C4-2B (cell line): ENCODE data around the gene SNED1.

Source experiments
- H3K27ac ChIP-seq: fragments of 450-650 bp; 2 replicates; pipeline ENCODE4 v1.5.1; 2017
- ZFX ChIP-seq: fragments of 450-650 bp; IDR thresholded peaks from 2 replicates; pipeline ENCODE4 v1.6.1; 2017
- TF ChIP-seq, protein P1 (sequence below): fragments of 450-650 bp; conservative IDR thresholded peaks from 2 replicates; pipeline ENCODE4 v1.5.1; 2017; ENCODE audit warnings: mild to moderate bottlenecking

Gene SNED1

DNA sequence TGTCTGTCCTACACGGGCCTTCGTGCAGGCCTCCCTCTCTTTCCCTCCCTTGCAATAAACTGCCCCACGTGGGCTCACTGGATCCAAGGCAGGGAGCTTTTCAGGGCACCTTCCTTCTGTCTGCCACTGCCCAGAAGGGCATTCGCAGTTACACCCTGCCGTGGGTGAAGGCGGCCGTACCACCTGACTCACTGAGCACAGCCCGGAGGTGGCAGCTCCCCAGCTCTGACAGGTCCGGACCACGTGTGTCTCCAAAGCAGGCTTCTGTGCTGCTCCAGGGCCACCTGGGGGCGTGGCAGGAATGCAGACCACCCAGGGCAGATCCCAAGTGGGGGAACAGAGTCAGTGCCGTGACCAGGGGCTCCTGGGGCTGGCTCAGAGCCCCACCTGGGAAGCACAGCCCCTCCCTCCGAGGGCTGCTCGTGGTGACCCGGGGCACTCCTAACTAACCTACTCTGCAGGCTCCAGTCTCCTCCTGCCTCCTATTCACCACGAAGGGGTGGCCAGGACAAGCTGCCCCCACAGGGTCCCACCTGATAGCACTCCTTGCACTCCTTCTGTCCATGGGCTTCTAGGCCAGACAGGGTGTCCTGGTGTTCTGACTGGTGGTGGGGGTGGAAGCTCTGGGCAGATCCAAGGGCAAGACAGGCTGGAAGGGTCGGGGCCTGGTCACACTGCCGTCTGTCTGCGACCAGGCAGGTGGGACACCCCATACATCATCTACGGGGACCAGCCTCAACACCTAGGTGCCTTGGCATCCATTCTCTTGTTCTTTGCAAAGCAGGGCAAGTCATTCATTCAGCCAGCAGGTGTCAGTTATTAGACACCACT, 9.7 kb downstream of the SNED1 start:
- TF ChIP-seq, protein P1, sequence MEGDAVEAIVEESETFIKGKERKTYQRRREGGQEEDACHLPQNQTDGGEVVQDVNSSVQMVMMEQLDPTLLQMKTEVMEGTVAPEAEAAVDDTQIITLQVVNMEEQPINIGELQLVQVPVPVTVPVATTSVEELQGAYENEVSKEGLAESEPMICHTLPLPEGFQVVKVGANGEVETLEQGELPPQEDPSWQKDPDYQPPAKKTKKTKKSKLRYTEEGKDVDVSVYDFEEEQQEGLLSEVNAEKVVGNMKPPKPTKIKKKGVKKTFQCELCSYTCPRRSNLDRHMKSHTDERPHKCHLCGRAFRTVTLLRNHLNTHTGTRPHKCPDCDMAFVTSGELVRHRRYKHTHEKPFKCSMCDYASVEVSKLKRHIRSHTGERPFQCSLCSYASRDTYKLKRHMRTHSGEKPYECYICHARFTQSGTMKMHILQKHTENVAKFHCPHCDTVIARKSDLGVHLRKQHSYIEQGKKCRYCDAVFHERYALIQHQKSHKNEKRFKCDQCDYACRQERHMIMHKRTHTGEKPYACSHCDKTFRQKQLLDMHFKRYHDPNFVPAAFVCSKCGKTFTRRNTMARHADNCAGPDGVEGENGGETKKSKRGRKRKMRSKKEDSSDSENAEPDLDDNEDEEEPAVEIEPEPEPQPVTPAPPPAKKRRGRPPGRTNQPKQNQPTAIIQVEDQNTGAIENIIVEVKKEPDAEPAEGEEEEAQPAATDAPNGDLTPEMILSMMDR: no peak
- no peak for TF ChIP-seq ZFX
- peak overlapping the region; percentile 89 for H3K27ac ChIP-seq

DNA sequence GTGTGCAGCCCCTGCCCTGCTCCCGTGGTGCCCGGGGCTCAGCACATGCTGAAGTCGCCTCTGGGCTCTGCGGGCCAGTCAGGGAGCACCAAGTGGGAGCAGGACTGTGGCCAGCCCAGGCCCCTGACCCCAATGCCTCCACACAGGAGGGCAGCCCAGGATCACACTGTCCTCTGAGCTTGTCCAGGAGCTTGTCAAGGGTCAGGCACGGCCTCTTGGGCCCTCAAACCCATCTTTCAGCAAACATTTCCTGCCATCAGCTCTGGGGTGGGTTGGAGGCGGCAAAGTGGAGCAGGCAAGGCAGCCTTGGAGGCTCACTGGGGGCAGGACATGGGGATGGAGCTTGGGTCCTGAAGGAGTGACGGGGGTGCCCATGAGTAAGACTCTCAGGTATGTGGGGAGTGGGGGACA, 10.3 kb downstream of the SNED1 start:
- peak overlapping the region; percentile 89 for H3K27ac ChIP-seq
- TF ChIP-seq ZFX: no peak
- TF ChIP-seq, protein P1: no peak

DNA sequence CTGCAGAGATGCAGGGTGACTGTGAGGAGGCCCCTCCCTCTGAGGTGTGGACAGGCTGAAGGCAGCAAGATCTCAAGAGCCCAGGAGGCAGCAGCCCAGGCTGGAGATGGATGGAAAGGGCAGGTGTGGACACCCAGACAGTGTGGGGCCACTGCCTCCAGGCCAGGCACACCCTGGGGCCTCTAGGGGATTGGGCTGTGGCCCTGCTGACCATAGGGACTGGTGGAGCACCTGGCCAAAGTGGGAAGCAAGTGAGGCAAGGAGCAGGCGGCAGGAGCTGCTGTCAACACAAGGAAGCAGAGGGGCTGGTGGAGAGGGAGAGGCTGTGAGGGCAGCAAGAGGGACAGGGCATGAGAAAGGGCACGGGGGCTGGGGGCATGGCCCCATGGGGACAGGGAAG, 10.8 kb downstream of the SNED1 start:
- no peak for TF ChIP-seq ZFX
- TF ChIP-seq, protein P1: no peak
- H3K27ac ChIP-seq: peak overlapping the region; percentile 89

DNA sequence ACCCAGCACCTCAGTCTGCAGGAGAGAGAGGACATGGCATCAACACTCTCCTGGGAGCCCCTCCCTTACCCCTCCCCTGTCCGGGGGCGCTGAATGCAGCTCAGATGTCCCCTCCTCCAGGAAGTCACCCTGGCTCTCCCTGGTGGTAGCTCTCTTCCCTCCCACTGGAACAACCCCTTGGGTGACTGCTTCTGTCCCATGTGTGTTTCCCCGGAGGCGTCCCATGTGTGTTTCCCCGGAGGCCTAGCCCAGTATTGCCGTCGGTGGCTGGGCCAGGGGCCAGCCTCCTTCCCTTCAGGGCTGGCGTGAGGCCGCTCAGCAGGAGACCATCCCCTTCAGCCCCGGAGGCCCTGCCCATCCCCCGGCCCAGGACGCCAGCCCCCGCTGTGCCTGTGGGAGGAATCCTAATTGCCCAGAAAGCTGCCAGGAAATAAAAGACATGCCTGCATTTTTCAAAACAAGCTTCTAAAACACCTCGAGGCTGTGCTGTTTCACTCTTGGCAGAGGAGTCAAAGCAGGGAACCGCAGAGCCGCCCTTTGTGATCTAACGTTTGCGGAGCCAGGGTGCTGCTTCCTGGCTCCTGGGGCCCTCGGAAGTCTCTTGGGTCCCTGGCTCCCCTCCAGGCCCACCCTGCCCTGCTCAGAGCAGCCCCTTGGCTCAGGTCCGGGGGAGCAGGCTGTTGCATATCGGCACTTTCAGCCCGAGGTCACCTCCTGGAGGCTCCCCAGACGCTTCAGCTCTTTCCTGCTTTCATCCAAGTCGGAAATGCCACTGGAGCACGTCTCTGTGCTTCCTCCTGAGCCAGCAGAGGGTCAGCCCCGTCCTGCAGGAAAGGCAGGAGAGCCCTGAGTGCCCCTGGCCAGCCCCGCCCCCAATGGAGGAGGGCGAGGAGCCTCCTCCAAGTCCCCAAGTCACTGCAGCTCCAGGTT, 11.4 kb downstream of the SNED1 start:
- TF ChIP-seq, protein P1: no peak
- TF ChIP-seq ZFX: no peak
- peak overlapping the region; percentile 89 for H3K27ac ChIP-seq

DNA sequence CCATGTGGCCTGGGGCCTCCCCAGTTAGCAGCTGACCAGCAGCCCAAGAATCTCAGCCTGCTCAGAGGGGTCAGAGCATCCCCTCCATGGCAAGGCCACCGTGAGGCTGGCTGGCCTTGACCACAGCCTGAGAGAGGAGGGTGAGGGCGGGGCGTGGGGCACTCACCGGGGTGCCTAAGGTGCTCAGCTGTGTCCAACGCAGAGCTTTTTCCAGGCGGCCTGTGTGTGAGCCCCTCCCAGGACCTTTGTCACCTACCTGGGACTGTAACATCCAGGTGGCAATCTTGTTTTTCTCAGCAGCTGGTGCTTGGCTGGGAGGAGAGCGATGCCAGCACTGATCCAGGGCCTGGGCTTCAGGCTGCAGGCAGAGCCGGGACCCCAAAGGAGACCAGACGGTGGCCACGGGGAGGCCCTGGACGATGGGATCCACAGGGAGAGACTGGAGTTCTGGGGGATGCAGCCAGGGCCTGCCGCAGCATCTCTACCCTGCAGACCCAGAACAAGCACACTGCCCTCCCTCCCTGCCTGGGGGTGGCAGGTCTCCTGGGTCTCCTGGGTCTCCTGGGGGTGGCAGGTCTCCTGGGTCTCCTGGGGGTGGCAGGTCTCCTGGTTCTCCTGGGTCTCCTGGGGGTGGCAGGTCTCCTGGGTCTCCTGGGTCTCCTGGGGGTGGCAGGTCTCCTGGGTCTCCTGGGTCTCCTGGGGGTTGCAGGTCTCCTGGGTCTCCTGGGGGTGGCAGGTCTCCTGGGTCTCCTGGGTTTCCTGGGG, 12.3 kb downstream of the SNED1 start:
- no peak for TF ChIP-seq ZFX
- TF ChIP-seq, protein P1: no peak
- H3K27ac ChIP-seq: peak overlapping the region; percentile 89

DNA sequence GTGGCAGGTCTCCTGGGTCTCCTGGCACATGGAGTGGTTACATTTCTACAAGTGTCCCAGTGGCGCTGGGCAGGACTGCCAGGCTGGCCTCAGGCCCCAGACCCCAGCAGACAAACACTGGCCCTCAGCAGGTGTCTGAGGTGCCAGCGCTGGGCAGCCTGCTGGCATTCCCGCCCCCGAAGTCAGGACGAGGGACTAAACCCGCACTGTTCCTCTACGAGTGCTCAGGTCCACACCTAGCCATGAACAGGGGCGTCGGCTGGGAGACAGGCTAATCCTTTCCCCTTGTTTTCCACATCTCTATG, 12.8 kb downstream of the SNED1 start:
- no peak overlapping the region for H3K27ac ChIP-seq
- TF ChIP-seq, protein P1: no peak
- no peak for TF ChIP-seq ZFX
